Globus pallidus (tissue), 1 donor: ENCODE data around the gene ANKRD13B.

Source experiments
- DNase-seq: peaks from one replicate; pipeline ENCODE4 v3.0.0-alpha.2; 2015; ENCODE audit warnings: low spot score

The ANKRD13B gene

GRCh38 chr17:29616300-29617048, 23.5 kb downstream of the ANKRD13B start:
- DNase-seq, result no peak

GRCh38 chr17:29617125-29617480, 24.2 kb downstream of the ANKRD13B start:
- DNase-seq, result peak; percentile 84

- DNase-seq, result peak; percentile 73
Measured at GRCh38 chr17:29617481-29618271, 24.7 kb downstream of the ANKRD13B start.

- DNase-seq, result no peak
Measured at GRCh38 chr17:29618272-29619065, 25.5 kb downstream of the ANKRD13B start.

GRCh38 chr17:29619251-29619650, 26.3 kb downstream of the ANKRD13B start:
- DNase-seq, result peak; percentile 59

- DNase-seq, result no peak
Measured at GRCh38 chr17:29620271-29620670, 27.3 kb downstream of the ANKRD13B start.

- DNase-seq, result no peak
Measured at GRCh38 chr17:29620779-29621500, 28.0 kb downstream of the ANKRD13B start.

GRCh38 chr17:29621751-29622194, 28.8 kb downstream of the ANKRD13B start:
- DNase-seq, result no peak

- peak; percentile 60 for DNase-seq
Measured at GRCh38 chr17:29622337-29623282, 29.7 kb downstream of the ANKRD13B start, which contains the start of gene CORO6. CORO6 (minus strand) TSS chr17:29622912; CDS start chr17:29621421, 1,491 bp downstream.

- no peak for DNase-seq
Measured at GRCh38 chr17:29623283-29623647, 30.3 kb downstream of the ANKRD13B start.

- no peak for DNase-seq
Measured at GRCh38 chr17:29624586-29624985, 31.7 kb downstream of the ANKRD13B start.

- DNase-seq, result peak; percentile 89
Measured at GRCh38 chr17:29625037-29625750, 32.3 kb downstream of the ANKRD13B start.

GRCh38 chr17:29627951-29628350, 35.0 kb downstream of the ANKRD13B start:
- no peak for DNase-seq

- DNase-seq, result no peak
Measured at GRCh38 chr17:29628644-29629043, 35.7 kb downstream of the ANKRD13B start.

GRCh38 chr17:29629839-29630238, 36.9 kb downstream of the ANKRD13B start:
- DNase-seq, result no peak

- DNase-seq, result no peak
Measured at GRCh38 chr17:29630630-29631193, 37.8 kb downstream of the ANKRD13B start.

- no peak for DNase-seq
Measured at GRCh38 chr17:29633886-29634285, 41.0 kb downstream of the ANKRD13B start.

GRCh38 chr17:29640413-29640812, 47.5 kb downstream of the ANKRD13B start:
- no peak for DNase-seq

- no peak for DNase-seq
Measured at GRCh38 chr17:29640981-29641642, 48.2 kb downstream of the ANKRD13B start.
